T-helper 2 cell (primary cell): Measurements from ENCODE around the gene KCNN3.
A peak's percentile ranks its signal among the peaks of the same experiment; 100 is the strongest.

Experiments
- DNase-seq, 5 experiments: peaks; one replicate each; pipeline versions ENCODE4 v3.0.0 to v3.0.0-alpha.2; 2012 to 2022

Gene KCNN3

DNA sequence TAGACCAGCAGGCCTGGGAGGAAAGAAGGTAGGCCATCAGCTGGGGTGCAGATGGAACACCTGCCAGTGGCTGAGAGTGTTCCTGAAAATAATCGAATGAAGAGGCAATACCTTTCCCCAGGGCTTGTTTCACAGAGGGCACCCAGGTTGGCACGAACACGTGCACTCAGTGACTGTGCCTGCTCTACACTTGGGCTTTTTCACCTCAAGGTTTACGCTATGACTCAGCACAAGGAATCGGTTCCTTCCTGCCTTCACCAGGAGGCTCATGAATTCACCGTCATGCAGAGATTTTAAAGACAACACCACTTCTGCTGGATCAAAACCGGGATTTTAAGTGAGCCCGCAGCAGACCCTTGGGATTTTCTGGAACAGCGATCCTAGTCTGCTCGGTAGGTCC lies 143.6 kb downstream of the KCNN3 start:
- peak in 1 of 5 experiments; percentile 88 for DNase-seq

DNA sequence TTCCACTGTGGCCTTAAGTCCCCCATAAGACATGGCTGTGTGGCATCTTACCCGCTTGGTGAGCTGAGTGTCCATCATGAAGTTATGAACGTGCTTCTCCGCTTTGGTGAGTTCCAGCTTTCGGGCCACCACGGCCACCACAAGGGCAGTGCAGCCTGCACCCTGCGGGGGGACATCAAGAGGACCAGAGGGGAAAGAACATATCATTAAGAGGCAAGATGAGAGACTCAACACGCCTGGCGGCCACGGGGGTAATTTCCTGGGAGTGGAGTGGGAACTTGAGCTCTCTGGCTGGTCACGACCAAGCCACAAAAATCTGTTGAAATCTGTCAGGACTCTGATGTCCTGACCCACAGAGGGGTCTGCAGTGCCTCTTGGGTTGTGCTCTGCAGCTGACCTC lies 144.2 kb downstream of the KCNN3 start:
- no peak for DNase-seq

DNA sequence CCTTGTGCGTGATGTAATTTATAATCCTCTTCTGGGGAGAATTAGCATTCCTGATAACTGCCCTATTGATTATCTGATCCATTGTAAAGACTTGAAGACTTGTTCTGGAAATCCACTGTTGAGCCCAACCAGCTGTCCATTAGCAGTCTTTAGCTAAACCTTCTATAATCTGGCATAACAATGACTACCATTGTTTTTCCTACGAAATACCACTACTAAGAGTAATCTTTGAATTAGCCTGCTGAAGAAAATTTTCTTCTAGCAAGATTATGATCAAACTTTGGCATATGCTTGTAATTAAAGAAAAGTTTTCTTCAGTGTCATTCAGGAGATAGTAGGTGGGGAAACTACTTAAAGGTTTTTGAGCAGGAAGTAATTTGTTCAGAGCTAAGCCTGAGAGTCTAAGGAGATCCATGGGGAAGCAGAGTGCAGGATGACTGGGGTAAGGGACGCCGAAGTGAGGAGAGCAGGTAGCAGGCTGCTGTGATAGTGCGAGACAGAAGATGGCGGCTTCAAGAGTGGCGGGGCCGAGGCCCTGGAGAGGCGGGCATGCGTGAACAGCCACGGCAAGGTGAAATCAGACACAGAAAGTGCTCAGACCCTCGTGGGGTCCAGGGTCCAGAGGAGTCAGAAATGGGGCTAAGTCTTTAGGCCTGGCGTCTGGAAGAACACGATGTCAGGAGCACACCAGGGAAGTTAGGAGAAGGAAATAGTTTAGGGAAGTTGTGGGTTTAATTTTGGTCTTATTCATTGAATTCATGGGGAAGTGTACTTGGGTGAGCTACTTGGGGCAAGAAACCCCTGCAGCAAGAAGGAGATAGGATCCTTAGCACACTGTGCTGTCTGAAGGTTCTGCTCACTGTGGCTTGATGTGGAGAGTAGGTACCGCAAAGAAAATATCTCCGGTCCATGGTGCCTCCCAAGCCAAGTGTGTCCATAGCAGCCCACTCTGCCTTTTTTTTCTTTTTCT lies 149.5 kb downstream of the KCNN3 start:
- DNase-seq, result no peak

DNA sequence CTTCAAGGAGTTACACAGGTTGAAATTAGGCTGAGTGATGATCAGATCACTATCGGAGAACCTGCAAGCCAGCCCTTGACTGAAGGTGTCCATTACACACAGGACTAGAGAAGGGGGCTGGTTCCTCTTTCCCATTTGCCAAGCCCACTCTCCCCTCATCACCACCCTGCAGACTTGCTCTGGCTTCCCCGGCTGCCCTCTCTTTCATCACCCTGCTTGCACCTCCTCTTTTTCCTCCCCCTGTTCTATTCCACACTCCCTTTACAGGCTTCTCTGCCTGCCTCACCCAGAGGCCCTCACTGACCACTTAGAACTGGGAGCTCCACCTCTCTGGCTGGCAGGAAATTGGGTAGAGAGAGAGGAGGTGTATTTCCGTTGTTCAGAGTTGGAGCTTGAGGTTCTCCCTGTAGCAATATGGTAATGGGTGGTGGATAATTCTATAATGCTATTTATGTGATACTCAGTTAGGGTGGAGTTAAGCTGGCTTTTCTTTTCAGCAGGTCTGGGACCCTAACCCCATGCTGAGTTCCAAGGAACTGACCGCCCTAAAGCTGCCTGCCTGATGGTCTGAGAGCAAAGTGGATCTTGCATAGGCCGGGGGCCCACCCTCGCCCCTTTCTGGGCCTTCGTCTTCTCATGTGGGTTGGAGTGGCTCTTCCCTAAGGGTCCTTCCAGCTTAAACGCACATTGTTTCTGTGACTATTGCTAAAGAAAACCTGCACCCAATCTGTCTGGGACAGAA lies 150.3 kb downstream of the KCNN3 start:
- peak in 1 of 5 experiments; percentile 37 for DNase-seq

DNA sequence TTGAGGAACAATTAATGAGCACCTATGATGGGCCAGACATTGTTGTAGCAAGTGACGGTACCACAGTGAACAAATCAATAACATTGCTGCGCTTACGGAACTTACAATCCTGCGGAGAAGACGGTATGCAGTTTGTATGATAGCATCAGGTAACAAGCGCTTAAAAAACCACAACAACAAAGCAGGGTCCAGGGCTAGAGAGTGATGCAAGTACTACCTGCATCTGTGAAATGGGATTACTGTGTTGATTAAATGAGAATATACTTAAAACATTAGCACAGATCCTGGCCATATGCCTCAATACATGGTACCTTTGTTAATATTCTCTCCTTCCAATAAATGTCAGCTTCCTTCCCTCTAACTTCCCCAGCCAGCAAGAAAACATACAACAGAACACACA lies 151.5 kb downstream of the KCNN3 start:
- no peak for DNase-seq

DNA sequence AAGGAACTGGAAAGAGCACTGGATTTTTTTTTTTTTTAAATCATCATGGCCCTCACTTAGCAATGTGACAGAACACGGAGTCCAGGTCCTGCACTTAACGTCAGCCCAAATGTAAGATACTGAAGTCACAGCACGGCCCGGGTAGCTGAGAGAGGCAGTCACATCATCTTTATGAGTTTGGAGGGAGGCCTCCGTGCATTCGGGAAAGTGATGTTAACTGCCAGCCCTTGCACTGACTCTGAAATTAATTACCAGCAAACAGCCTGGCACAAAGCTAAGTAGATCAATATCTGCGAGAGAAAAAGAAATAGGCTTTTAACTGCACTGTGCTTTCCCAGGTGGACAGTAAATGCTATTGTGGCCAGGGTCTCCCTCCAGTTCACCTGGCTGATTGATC lies 152.6 kb downstream of the KCNN3 start:
- DNase-seq, result no peak

DNA sequence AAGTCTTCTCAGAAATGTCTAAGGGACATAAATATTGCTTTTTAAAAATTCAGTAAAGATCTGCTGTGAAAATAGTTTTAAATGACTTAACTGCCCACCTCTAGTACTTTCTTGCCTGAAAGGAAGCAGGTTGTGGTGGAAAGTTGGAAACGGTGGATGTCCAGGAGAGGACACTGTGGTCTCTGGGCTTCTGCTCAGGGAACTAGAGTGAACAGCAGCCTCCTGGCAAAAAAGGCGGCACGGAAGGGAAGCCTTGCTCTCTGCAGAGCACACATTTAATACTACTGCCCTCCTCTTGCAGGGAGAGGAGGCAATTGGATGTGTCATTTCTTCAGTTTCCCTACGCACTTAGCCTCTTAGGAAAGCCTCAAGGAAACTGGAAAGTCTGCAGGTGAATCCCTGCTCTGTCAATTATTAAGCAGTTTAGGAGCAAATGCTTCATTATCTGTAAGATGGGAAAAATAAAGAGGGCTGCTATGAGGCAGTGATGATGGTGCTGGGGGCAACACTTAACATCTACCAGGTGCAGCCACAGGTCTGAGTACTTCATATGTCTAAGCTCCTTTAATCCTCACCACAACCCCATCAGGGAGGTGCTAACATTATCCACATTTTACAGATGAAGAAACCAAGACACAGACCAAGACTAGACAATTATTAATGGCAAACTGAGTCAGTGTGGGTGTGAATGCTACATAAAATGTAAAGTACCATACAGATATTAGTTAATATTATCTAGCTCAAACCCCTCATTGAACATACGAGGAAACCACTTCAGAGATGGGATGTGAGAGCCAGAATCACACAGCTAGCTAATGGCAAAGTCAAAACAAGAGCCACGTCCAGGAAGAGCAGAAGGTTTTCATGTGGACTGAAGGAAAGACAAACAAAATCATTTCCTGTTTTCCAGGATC lies 153.2 kb downstream of the KCNN3 start:
- no peak for DNase-seq

DNA sequence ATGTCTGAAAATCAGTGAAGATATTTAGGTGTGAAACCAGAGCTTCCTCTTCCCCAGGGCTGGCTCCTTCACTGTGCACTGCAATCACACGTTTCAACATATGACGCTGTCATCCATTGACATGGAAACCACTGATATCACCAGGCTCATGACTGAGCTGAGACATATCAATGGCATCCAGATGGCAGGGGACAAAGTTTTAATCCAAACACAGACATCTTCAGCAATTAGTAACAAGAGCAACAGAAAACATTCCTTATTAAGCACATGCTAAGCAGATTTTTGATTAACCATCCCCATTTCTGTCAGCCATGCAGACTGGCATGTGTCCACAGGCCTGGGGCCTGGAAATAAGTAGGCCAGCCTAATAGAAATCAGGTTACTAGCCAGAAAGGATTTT lies 154.1 kb downstream of the KCNN3 start:
- peak in 2 of 5 experiments; percentile 21 to 66 for DNase-seq

DNA sequence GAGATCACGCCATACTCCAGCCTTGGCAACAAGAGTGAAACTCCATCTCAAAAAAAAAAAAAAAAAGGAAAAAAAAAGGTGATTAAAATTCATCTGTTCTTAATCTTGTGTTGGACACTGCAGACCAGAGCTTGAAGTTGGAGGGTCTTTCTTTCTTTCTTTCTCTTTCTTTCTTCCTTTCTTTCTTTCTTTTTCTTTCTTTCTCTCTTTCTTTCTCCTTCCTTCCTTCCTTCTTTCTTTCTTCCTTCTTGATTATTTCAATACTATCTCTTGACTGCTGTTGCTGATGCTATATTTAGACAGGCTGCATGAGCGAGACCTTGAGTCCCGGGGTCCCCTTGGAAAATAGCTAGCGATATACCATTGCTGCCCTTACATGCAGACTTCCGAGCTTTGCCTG lies 154.7 kb downstream of the KCNN3 start:
- DNase-seq, result no peak

DNA sequence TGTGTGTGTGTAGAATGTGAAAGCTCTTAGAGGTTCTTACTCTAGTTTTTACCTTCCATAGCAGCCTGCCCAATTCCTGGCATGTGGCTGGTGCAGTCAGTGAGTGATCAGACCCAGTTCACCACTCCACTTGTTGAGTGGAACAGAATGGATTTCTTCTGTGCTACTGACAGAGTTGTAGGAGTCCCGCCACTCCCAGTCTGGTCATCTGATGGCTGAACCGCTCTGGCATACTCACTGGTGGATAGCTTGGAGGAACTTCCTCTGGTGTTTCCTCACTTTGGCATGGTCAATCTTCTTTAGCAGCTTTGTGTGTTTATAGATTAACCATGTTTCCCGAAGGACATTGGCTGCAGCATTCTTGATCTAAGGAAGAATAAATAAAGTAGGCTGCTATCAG lies 155.4 kb downstream of the KCNN3 start:
- peak in 1 of 5 experiments; percentile 35 for DNase-seq

DNA sequence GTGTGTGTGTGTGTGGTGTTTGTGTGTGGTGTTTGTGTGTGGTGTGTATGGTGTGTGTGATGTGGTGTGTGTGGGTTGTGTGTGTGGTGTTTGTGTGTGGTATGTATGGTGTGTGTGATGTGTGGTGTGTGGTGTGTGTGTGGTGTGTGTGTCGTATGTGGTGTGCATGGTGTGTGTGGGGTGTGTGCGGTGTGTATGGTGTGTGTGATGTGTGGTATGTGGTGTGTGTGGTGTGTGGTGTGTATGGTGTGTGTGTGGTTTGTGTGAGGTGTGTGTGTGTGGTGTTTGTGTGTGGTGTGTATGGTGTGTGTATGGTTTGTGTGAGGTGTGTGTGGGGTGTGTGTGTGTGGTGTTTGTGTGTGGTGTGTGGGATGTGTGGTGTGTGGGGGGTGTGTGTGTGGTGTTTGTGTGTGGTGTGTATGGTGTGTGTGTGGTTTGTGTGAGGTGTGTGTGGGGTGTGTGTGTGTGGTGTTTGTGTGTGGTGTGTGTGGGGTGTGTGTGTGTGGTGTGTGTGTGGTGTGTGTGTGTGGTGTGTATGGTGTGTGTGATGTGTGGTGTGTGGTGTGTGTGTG lies 155.9 kb downstream of the KCNN3 start:
- DNase-seq, result peak in 1 of 5 experiments; percentile 43

DNA sequence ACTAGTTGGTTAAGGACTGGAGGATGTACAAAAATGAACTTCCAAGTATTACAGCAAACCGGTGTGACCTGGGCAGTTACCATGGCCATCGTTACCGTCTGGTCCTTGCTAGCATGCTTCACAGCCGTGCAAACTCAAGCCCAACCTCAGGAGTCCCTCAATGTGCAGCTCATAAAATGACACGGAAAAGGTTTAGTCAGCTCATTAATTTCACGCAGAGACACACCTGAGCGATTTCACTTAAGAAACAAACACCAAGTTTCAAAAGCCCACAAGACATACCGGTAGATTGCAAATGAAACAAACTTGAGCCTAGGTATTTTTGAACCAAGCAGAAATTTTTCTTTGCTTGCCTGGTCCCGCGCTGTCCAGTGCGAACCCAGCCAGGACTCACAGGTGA lies 157.1 kb downstream of the KCNN3 start:
- no peak for DNase-seq

DNA sequence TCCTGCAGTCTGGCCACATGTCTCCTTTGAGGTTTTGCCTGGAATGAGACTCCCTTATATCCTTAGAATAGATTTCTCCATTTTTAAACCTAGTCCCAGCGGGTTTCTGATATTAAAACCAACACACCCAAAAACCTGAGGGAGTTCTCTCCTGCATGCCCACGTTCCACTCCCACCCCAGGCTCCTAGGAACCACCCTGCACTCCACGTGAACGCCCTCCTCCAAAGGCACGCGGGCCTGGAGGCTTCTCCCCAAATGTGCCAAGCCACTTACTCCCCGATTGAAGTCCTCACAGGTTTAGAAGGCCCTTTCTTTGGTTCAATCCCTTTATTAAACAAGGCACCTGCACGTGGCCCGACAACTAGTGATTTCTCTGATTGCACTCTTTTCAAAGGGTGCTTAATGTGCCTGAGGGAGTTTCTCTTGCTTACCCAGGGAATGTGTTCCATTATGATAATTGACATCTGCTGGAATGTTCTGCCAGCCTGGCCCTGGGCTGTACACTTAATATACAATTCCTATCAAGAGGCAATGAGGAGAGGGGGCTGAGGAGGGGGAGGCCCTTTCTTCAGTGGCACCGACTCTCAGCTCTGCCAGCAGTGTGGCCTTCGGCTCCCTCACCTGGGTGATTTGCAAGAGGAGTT lies 157.8 kb downstream of the KCNN3 start:
- DNase-seq, result no peak

DNA sequence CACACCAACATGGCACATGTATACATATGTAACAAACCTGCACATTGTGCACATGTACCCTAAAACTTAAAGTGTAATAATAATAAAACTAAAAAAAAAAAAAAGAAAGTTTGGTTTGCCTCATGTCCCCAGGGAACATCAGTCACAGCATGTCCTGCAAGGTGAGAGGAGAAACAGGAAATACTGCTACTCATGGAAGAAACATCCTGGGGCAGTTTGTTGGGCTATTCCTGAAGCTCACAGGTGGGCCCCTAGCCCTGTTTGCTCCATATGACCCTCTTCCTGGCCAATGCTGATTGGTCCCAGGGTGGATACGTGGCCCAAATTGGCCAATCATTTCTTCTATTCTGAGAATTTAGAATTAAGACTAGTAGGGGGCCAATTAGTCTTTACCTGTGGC lies 158.7 kb downstream of the KCNN3 start:
- no peak for DNase-seq

DNA sequence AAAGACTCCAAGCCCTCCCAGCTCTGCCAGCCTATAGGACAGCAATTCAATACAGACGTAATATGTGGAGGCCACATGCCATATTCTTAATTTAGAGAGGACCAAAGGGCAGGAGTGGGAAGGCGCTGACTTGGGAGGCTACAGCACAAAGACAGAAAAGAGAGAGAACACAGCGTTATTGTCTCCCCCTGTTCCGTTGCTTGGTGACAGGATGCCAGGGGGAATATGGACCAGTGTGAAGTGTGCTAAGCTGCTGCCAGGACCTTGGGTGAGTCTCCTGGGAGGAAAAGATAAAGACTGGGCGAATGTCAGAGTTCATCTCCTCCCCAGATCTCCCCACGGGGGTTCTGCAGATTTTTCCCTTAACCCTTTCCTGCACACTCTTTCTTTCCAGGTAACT lies 160.0 kb downstream of the KCNN3 start:
- no peak for DNase-seq

DNA sequence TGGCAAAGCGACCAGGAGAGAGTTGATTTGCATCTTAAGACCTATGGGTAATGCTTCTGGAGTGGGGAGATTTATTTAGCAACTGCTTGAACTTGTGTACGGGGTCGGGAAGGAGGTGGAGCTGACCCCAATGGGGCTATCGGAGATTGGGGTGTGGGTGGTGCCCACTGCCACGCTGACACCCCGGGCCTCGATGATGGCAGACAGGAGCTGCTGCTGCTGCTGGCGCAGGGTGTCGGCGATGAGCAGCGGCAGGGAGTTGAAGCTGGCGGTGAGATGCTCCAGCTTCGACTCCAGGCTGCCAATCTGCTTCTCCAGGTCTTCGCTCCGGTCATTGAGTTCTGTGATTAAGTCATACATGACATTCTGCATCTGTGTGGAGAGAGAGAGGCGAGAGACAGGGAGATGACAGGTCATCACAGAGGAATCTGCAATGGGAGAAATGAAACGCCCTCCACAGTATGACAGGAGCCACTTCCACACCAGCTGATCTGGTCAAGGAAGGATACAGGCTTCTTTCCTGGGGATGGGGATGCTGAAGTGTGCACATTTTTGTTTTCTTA lies 162.1 kb downstream of the KCNN3 start:
- DNase-seq, result no peak

DNA sequence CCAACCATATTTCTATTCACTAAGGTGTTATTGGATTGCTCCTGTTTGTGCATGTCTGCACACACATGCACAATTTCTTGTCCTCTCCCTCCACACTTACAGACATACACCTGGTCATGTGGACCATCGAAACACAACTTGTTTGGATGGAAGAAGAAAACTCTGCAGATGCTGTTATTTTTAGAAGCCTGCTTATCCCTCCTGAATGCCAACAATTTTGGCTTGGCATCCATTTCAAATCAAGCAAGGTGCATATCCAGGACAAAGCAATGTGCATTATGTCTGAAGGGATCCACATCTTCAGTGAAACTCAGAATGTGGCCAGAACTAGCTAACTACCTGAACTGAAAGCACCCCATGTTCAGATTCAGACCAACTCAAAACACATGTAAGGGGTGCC lies 163.2 kb downstream of the KCNN3 start:
- DNase-seq, result no peak

DNA sequence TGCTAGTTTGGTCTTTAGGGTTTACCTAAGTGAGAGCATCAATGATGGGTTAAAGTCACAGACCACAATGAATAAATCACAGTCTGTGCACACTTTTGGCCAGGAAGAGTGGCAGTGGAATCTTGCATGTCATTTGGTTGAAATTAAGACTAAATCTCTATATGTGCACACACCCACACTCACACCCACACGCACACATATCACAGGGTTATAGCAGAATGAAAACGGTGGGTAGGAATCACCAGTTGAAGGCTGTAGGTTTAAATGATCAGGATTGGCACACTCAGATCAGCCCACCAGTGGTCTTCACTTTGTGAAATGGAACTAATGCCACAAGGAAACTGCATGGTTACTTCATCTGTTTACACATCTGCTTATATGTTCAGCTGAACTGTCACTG lies 164.5 kb downstream of the KCNN3 start:
- no peak for DNase-seq

DNA sequence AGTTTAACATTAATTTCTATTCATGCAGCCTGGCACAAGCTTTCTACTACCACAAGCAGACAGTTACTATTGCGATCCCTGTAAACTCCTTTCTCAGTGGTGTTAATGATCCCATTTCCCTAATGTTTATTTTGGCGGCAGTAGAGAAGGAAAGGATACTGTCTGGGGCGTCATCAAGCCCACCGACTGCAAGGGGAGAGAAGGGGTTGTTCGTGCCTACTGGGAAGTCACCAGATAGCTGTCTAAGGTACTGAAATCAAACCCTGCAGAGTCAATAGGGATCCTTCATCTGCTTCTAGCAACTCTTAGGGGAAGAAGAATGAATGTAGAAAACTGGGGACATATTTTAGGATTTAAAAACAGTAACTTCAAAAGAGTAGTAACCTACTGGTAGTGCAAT lies 166.9 kb downstream of the KCNN3 start:
- DNase-seq, result no peak

DNA sequence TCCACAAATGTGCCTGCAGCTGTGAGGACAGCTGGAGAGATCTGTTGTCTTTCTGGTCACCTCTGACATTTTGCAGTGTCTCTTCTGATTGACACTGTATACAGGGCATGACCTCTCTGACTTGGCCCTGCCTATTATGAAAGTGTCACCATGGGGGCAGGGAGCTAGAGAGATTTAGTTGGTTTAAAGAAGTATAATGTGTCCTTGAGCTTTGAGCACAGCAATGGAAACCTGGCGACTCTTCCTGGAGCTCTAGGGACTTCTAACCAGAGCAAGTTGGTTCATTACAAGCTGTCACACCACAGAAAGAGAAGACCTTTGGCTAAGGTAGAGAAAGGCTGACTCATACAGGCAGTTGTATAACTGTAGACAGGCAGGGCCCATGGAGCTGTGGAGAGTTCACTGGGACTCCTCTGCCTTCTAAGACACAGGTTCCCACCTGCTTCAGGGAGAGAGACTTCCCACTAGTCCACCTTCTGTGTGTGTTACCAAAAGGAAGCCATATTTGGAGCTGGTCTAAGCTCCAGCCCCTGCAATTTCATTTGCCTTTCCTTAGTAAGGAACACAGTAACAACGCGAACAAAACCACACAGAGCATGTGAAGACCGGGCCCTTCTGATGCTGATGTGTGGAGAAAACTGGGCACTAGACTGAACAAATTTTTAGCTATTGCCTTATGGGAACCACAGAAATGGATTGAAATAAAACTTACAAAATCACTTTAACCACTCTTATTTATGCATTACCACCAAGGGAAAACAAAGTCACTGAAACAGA lies 171.6 kb downstream of the KCNN3 start:
- DNase-seq, result peak in 1 of 5 experiments; percentile 15

DNA sequence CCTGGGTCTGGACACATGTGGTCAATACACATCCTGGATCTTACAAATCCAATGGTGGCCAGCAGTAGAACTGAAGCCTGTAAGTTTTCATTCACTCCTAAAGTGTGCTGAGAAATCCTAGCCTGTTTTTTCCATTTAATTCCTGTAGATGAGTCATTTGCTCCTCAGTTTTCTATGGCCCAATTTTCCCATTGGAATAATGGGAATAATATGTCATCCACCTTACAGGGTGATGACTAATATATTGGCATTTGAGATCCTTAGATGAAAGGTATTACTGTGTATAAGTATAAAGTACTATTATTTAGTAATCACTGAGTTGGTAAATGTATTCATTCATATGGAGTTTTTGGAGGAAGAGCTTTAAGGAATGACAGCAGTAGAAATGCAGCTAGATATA lies 172.4 kb downstream of the KCNN3 start:
- no peak for DNase-seq
